Duodenal mucosa (tissue), 2 donors: ENCODE data around the gene GALNTL6.
"Not testable (repeated sequence)": the region's sequence is repeated elsewhere in the genome, so short reads cannot be mapped to it uniquely, and the experiment has no call there.

Experiments
- H3K27ac ChIP-seq: one replicate; pipeline ENCODE4 v1.7.0; 2013; ENCODE audit warnings: low read depth, low read length
- H3K27me3 ChIP-seq, 2 donors: one replicate each; pipeline ENCODE4 v1.7.0; 2013; ENCODE audit warnings: low read length in 2 of 2, control low read depth in 1 of 2; ENCODE audit not compliant: insufficient read depth in 2 of 2, control insufficient read depth in 1 of 2
- H3K36me3 ChIP-seq, 2 donors: one replicate each; pipeline ENCODE4 v1.7.0; 2013; ENCODE audit warnings: low read length in 2 of 2, control low read depth in 1 of 2; ENCODE audit not compliant: insufficient read depth in 2 of 2, control insufficient read depth in 1 of 2
- H3K4me1 ChIP-seq, 2 donors: one replicate each; pipeline ENCODE4 v1.7.0; 2013; ENCODE audit warnings: low read length in 2 of 2, control low read depth in 1 of 2; ENCODE audit not compliant: insufficient read depth in 2 of 2, control insufficient read depth in 1 of 2
- H3K4me3 ChIP-seq, 2 donors: one replicate each; pipeline ENCODE4 v1.7.0; 2013; ENCODE audit warnings: low read length in 2 of 2, low read depth in 1 of 2
- H3K9ac ChIP-seq, 2 donors: one replicate each; pipeline ENCODE4 v1.7.0; 2013; ENCODE audit warnings: low read length in 2 of 2, low read depth in 1 of 2
- H3K9me3 ChIP-seq, 2 donors: one replicate each; pipeline ENCODE4 v1.7.0; 2013; ENCODE audit warnings: low read length in 2 of 2, control low read depth in 1 of 2; ENCODE audit not compliant: control insufficient read depth in 1 of 2

Gene GALNTL6

DNA sequence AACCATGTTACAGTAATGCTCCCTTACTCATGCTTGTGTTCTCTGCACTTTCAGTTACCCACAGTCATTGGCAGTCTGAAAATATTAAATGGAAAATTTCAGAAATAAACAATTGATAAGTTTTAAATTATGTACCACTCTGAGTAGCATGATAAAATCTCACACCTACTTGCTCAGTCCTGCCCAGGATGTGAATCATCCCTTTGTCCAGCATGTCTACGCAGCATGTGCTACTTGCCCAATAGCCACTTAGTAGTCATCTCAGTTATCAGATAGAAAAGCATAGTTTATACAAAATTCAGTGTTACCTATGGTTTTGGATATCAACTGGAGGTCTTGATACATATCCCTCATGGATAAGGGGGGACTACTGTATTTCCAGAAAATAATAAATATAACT lies 577.1 kb downstream of the GALNTL6 start:
- Histone ChIP-seq H3K9me3 (no peaks in the 10 kb centered on the region), H3K27me3 (no peaks in the 10 kb centered on the region), H3K4me1 (no peaks in the 10 kb centered on the region), H3K27ac (no peak overlapping the region), H3K9ac (no peak overlapping the region), H3K36me3 (no peaks in the 10 kb centered on the region), H3K4me3 (no peak overlapping the region)

DNA sequence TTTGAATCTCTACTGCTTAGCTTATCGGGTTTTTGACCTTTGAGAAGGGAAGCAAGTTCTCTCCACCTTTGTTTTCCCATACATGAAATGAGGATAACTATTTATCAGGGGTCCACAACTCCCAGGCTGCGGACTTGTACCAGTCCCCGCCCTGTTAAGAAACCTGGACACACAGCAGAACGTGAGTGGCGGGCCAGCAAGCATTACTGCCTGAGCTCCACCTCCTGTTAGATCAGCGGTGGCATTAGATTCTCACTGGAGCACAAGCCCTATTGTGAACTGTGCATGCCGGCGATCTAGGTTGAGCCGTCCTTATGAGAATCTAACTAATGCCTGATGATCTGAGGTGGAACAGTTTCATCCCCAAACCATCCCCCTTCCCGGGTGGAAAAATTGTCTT lies 579.5 kb downstream of the GALNTL6 start:
- no peaks in the 10 kb centered on the region for H3K9me3 ChIP-seq
- no peak overlapping the region for H3K27ac ChIP-seq
- H3K36me3 ChIP-seq = no peaks in the 10 kb centered on the region
- no peak overlapping the region for H3K9ac ChIP-seq
- H3K4me3 ChIP-seq = no peak overlapping the region
- no peaks in the 10 kb centered on the region for H3K27me3 ChIP-seq
- no peaks in the 10 kb centered on the region for H3K4me1 ChIP-seq

DNA sequence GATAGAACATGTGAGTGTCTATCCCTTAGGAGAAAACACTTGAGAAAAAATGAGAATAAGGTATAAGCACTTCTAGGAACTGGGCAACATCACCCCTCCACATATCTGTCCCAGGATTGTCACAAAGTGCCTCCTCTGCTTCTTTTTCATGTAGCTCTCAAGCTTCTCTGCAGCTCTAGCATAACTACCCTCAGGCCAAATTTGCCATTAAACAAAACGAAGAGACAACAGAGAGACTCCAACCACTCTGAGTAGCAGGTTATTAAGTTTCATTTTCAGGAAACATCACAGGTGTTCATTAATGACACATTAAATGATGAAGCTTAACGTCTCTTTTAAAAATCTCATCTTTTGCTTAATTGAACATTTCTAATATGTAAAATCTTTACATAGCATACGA lies 580.0 kb downstream of the GALNTL6 start:
- no peaks in the 10 kb centered on the region for H3K36me3 ChIP-seq
- no peak overlapping the region for H3K4me3 ChIP-seq
- no peaks in the 10 kb centered on the region for H3K4me1 ChIP-seq
- H3K27me3 ChIP-seq = no peaks in the 10 kb centered on the region
- H3K9ac ChIP-seq = no peak overlapping the region
- H3K27ac ChIP-seq = no peak overlapping the region
- H3K9me3 ChIP-seq = no peaks in the 10 kb centered on the region

DNA sequence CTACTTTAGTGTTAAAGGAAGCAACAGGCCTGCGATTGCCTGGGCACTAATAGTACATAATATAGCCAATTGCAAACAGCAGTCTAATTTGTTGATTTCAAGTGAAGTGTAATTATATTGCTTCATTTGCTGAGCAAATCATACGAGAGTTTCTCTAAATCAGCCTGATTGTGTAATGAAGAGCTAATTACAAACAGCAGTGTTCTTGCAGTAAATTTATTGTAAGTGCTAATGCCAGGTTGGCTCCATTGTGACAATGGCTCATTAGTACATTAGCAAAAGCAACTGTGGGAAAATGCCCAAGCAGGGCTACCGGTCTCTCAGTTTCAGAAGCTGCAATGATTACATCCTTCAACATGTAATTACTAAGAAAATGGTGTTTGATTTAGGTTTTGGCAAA lies 591.5 kb downstream of the GALNTL6 start:
- Histone ChIP-seq H3K9ac (no peak overlapping the region), H3K27ac (no peak overlapping the region), H3K36me3 (no peaks in the 10 kb centered on the region), H3K27me3 (no peaks in the 10 kb centered on the region), H3K4me1 (no peaks in the 10 kb centered on the region), H3K4me3 (no peak overlapping the region), H3K9me3 (no peaks in the 10 kb centered on the region)

DNA sequence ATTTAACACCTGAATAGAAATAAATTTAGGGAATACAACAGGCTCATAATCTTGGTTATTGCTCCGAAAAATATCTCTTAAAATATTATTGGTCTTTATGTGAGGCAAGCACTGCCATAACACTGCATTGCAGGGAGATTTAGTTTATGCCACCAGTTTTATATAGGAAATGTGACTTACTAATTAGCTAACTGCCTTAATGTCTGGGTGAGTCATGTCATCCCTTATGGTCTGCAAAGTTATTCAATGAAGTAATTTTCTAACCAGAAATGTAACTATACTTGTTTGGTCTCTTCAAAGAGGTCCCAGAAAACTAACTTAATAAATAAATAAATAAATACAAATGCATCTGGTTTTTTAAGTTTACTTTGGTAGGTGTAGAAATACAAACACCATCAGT lies 597.2 kb downstream of the GALNTL6 start:
- H3K27ac ChIP-seq = no peak overlapping the region
- H3K4me1 ChIP-seq = no peaks in the 10 kb centered on the region
- no peaks in the 10 kb centered on the region for H3K9me3 ChIP-seq
- no peak overlapping the region for H3K4me3 ChIP-seq
- no peaks in the 10 kb centered on the region for H3K36me3 ChIP-seq
- H3K27me3 ChIP-seq = no peaks in the 10 kb centered on the region
- H3K9ac ChIP-seq = no peak overlapping the region

- H3K36me3 ChIP-seq = no peaks in the 10 kb centered on the region
- H3K4me1 ChIP-seq = no peaks in the 10 kb centered on the region
- no peak overlapping the region for H3K9ac ChIP-seq
- H3K9me3 ChIP-seq = no peaks in the 10 kb centered on the region
- no peaks in the 10 kb centered on the region for H3K27me3 ChIP-seq
- H3K4me3 ChIP-seq = no peak overlapping the region
- no peak overlapping the region for H3K27ac ChIP-seq
Observed at GRCh38 chr4:172411149-172411548, 597.9 kb downstream of the GALNTL6 start.

DNA sequence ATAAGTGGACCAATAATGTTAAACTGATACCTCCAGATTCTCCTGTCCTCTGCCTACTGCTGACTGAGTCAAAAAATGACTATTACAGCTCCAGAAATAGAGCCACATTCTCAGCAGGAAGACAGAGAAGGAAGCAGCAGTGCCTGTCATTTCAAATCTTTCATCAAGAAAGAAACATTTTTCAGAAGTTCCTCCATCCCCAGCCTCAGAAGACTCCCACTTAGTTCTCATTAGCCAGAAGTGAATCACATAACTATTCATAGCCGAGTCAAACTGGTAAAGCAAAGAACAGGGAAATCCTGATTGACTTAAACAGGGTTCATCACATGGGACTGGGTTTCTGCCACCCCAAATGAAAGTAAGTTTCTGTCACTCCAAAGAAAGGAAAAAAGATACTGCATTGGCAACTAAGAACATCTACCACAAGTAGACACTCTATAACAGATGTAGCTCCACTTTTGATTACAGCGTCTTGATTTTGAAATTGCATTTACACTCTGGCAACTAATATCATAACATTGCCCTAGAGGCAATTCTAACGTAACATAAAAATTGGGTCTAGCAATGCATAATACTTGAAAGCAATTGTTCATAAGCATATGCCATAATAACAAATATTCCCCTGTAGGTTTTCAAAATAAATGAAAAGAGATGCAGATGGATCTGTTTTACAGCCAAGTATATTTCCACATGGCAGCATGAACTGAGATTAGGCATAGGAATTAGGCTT lies 599.8 kb downstream of the GALNTL6 start:
- H3K27ac ChIP-seq = no peak overlapping the region
- no peaks in the 10 kb centered on the region for H3K4me1 ChIP-seq
- H3K36me3 ChIP-seq = no peaks in the 10 kb centered on the region
- H3K4me3 ChIP-seq = no peak overlapping the region
- no peaks in the 10 kb centered on the region for H3K9me3 ChIP-seq
- no peak overlapping the region for H3K9ac ChIP-seq
- H3K27me3 ChIP-seq = no peaks in the 10 kb centered on the region

DNA sequence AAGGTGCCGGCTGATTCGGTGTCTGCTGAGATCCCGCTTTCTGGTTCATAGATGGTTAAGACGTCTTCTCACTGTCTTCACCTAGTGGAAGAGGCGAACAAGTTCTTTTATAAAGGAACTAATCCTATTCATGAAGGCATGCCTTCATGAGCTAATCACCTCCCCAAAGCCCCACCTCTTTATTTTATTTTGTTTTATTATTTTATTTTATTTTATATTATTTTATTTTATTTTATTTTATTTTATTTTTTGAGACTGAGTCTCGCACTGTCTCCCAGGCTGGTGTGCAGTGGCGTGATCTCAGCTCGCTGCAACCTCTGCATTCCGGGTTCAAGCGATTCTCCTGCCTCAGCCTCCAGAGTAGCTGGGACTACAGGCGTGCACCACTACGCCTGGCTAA lies 615.8 kb downstream of the GALNTL6 start:
- not testable (repeated sequence) for H3K36me3 ChIP-seq, H3K27ac ChIP-seq, H3K4me3 ChIP-seq, H3K27me3 ChIP-seq, H3K4me1 ChIP-seq, H3K9me3 ChIP-seq, H3K9ac ChIP-seq

DNA sequence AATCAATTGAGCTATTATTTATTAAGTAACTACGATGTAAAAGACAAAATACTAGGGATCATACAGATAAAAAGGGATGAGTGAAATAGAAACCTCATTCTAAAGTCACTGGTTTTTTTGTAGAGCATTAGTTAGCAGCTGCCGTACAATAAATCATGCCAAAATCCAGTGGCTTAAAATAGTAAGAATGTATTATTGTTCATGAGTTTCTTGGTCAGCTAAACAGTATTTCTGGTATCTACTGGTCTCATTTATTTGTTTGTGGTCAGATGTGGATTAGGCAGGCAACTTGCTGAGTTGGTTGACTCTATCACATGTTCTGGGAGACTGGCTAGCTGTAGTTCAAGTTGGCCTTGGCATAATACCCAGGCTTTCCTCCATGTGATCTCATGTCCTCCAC lies 667.3 kb downstream of the GALNTL6 start:
- H3K9ac ChIP-seq = no peak overlapping the region
- H3K27me3 ChIP-seq = no peaks in the 10 kb centered on the region
- no peaks in the 10 kb centered on the region for H3K4me1 ChIP-seq
- H3K27ac ChIP-seq = no peak overlapping the region
- H3K9me3 ChIP-seq = no peaks in the 10 kb centered on the region
- H3K4me3 ChIP-seq = no peak overlapping the region
- no peaks in the 10 kb centered on the region for H3K36me3 ChIP-seq

DNA sequence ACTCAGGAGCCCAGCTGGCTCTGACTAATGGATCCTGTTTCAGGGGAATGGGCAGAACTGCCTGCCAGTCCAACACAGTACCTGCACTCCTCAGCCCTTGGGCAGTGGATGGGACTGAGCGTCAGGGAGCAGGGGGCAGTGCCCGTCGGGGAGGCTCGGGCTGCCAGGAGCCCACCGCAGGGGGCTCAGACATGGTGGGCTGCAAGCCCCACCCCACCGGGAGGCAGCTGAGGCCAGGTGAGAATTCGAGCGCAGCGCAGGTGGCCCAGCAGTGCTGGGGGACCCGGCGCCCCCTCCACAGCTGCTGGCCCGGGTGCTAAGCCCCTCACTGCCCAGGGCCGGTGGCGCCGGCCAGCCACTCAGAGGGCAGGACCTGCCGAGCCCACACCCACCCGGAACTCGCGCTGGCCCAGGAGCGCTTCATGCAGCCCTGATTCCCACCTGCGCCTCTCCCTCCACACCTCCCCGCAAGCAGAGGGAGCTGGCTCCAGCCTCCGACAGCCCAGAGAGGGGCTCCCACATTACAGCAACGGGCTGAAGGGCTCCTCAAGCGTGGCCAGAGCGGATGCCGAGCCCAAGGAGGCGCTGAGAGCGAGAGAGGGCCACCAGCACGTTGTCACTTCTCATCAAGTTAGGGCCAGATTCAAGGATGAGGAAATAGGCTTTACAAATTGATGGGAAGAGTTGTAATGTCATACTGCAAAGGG lies 668.8 kb downstream of the GALNTL6 start:
- Histone ChIP-seq H3K9ac (no peak overlapping the region), H3K4me3 (no peak overlapping the region), H3K9me3 (no peaks in the 10 kb centered on the region), H3K27ac (no peak overlapping the region), H3K4me1 (no peaks in the 10 kb centered on the region), H3K36me3 (no peaks in the 10 kb centered on the region), H3K27me3 (no peaks in the 10 kb centered on the region)
